PFSK-1 (cell line): ENCODE data around the gene WAS. TPM values are rescaled to one million over a fixed set of nuclear protein-coding genes. Genes with fewer than 3 reads are reported as not detected.

Experiments used
- FOXP2 ChIP-seq: optimal IDR thresholded peaks from 2 replicates; pipeline ENCODE3; 2011; ENCODE audit warnings: borderline replicate concordance, control low read depth, inconsistent platforms; ENCODE audit not compliant: insufficient read depth; ENCODE audit errors: extremely low read length, extremely low read depth
- POLR2AphosphoS5 ChIP-seq: IDR thresholded peaks from 2 replicates; pipeline ENCODE4 v1.6.1; 2012; ENCODE audit warnings: low read depth, mild to moderate bottlenecking, control low read depth, low read length, moderate library complexity
- REST ChIP-seq, 2 experiments: IDR thresholded peaks; 2 replicates each; pipeline versions ENCODE4 v1.6.1 to v1.8.0; 2011 to 2012; ENCODE audit warnings: low read depth in 2 of 2, low read length in 2 of 2, control low read depth in 1 of 2, inconsistent platforms in 1 of 2, mild to moderate bottlenecking in 1 of 2, moderate library complexity in 1 of 2; ENCODE audit not compliant: insufficient read depth in 1 of 2
- SIN3A ChIP-seq: IDR thresholded peaks from 2 replicates; pipeline ENCODE4 v1.6.1; 2012; ENCODE audit warnings: mild to moderate bottlenecking, low read length, moderate library complexity, borderline replicate concordance; ENCODE audit not compliant: insufficient read depth
- TAF1 ChIP-seq: IDR thresholded peaks from 2 replicates; pipeline ENCODE4 v1.6.1; 2012; ENCODE audit warnings: low read length, control low read depth, borderline replicate concordance; ENCODE audit not compliant: insufficient read depth
- polyA plus RNA-seq: library from polyadenylated mRNA; unstranded; fragments of >200 nt; gene quantifications from one replicate; pipeline ENCODE4 v1.2.1, GENCODE V29; 2012; ENCODE audit warnings: low read depth, missing spikeins; ENCODE audit not compliant: insufficient read length

Gene WAS
- 2.3 TPM for polyA plus RNA-seq

- TF ChIP-seq SIN3A (no peak), TAF1 (no peak), FOXP2 (no peak), POLR2AphosphoS5 (no peak), REST (IDR thresholded peaks at IDR 0.05; ENCODE audit: insufficient read depth in 1 of 2, low read depth in 2 of 2, low read length in 2 of 2) (no peak)
Measured at GRCh38 chrX:48683411-48683982, at the start of gene WAS. Gene WAS, plus strand, starts transcription at chrX:48683799. Its CDS starts 55 bp downstream, at chrX:48683854.

- TF ChIP-seq POLR2AphosphoS5 = no peak
- TF ChIP-seq SIN3A = no peak
- TF ChIP-seq TAF1 = no peak
- no peak for TF ChIP-seq FOXP2
- no peak for TF ChIP-seq REST (IDR thresholded peaks at IDR 0.05; ENCODE audit: insufficient read depth in 1 of 2, low read depth in 2 of 2, low read length in 2 of 2)
Measured at GRCh38 chrX:48636301-48636700, 47.3 kb upstream of the WAS start.

DNA sequence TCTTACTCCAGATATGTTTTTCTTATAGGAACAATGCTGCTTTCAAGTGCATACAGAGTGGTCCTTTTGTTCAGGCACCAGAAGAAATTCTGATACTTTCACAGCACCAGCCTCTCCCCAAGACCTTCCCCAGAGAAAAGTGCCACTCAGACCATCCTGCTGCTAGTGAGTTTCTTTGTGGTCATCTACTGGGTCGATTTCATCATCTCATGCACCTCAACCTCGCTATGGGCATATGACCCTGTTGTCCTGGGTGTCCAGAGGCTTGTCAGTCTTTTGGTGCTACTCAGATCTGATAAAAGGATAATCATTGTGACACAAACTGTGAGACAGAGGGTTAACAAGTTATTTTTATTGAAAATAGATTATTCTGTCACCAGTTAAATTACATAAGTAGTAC lies 46.8 kb upstream of the WAS start:
- no peak for TF ChIP-seq SIN3A
- no peak for TF ChIP-seq REST (IDR thresholded peaks at IDR 0.05; ENCODE audit: insufficient read depth in 1 of 2, low read depth in 2 of 2, low read length in 2 of 2)
- TF ChIP-seq TAF1 = no peak
- TF ChIP-seq FOXP2 = no peak

DNA sequence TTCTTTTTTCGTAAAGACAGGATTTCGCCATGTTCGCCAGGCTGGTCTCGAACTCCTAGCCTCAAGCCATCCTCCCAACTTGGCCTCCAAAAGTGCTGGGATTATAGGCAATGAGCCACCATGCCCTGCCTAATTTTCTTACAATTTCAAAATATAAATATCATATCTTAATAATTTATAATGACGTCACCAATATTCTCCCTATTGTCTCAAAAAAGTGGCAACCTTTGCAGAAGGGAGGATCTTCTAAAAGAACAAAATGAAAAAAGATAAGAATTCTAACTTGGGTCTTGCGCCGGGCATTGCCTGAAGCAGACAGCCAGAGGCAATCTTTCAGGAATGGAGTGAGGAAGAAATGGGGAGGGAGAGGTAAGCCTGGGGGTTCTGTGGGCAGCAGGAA lies 37.9 kb upstream of the WAS start:
- TF ChIP-seq REST (IDR thresholded peaks at IDR 0.05; ENCODE audit: insufficient read depth in 1 of 2, low read depth in 2 of 2, low read length in 2 of 2) (no peak), POLR2AphosphoS5 (no peak), SIN3A (no peak), FOXP2 (no peak), TAF1 (no peak)
